GM12878 (cell line): Measurements from ENCODE around the gene SSBP4. TPM values are rescaled to one million over a fixed set of nuclear protein-coding genes. Genes with fewer than 3 reads are reported as not detected.

ENCODE experiments used
- ATAC-seq: fragments of 200-7000 bp; cut with Tn5 transposase; 3 replicates; pipeline ENCODE4 v1.9.1; 2020; ENCODE audit warnings: mild to moderate bottlenecking, moderate library complexity
- BruUV-seq: library from RNA; stranded (reverse); fragments of 400-500 nt; replicated peaks from 2 replicates; lab custom pipeline; 2021; lab: Mats Ljungman, UMichigan
- CTCF ChIA-PET: fragments of 300-600 bp; sonication (Branson Sonifier 250); formaldehyde crosslinking; extraction: SDS; loops from one replicate; lab custom pipeline; 2021; ENCODE audit warnings: inconsistent platforms; lab: Yijun Ruan, JAX
- POLR2A ChIA-PET: fragments of 350-600 bp; formaldehyde crosslinking; extraction: SDS; loops from one replicate; lab custom pipeline; 2021; ENCODE audit warnings: inconsistent platforms; lab: Charles Lee
- RAD21 ChIA-PET: fragments of 300-600 bp; sonication (Branson Sonifier 250); formaldehyde crosslinking; loops from one replicate; lab custom pipeline; 2023; ENCODE audit warnings: antibody characterized with exemption; ENCODE audit not compliant: unreplicated experiment; lab: Charles Lee
- SMC1A ChIA-PET: fragments of 300-600 bp; sonication (Branson Sonifier 250); formaldehyde crosslinking; loops from one replicate; lab custom pipeline; 2023; ENCODE audit not compliant: unreplicated experiment, uncharacterized antibody; lab: Charles Lee
- DNase-seq: peaks from one replicate; pipeline ENCODE4 v3.0.0-alpha.2; 2011; ENCODE audit warnings: low read depth, low spot score
- FAIRE-seq: peaks from 3 replicates; lab custom pipeline; 2011; peaks lifted over from hg19 to GRCh38; lab: Jason Lieb, UNC
- H2AFZ ChIP-seq: 2 replicates; pipeline ENCODE4 v1.6.0; 2011; ENCODE audit warnings: low read depth, low read length, control low read depth; ENCODE audit not compliant: control insufficient read depth
- H3K27ac ChIP-seq: 2 replicates; pipeline ENCODE4 v1.5.1; 2011; ENCODE audit warnings: control low read depth; ENCODE audit not compliant: control insufficient read depth, insufficient read depth
- H3K27me3 ChIP-seq, 2 experiments: replicated peaks in 1 of 2; 2 replicates each; pipeline versions ENCODE4 v1.6.0 to v1.6.1; 2011; ENCODE audit warnings: low read length in 1 of 2; ENCODE audit not compliant: control insufficient read depth in 2 of 2, insufficient read depth in 2 of 2
- H3K36me3 ChIP-seq, 2 experiments: 2 replicates each; pipeline ENCODE4 v1.5.1; 2011; ENCODE audit warnings: low read length in 1 of 2; ENCODE audit not compliant: control insufficient read depth in 2 of 2, insufficient read depth in 2 of 2
- H3K4me1 ChIP-seq: 2 replicates; pipeline ENCODE4 v1.6.1; 2011; ENCODE audit warnings: mild to moderate bottlenecking, low read length, moderate library complexity, mixed read lengths; ENCODE audit not compliant: control insufficient read depth, insufficient read depth
- H3K4me2 ChIP-seq: 2 replicates; pipeline ENCODE4 v1.6.0; 2011; ENCODE audit warnings: control low read depth; ENCODE audit not compliant: control insufficient read depth, insufficient read depth
- H3K4me3 ChIP-seq: fragments of 200-600 bp; sonication (generic); 2 replicates; pipeline ENCODE4 v1.5.1; 2016
- H3K79me2 ChIP-seq: 2 replicates; pipeline ENCODE4 v1.6.0; 2011; ENCODE audit warnings: low read length; ENCODE audit not compliant: control insufficient read depth, insufficient read depth
- H3K9ac ChIP-seq: 2 replicates; pipeline ENCODE4 v1.8.0; 2011; ENCODE audit warnings: low read length, control low read depth, mixed read lengths; ENCODE audit not compliant: control insufficient read depth, insufficient read depth
- H3K9me3 ChIP-seq: replicated peaks from 3 replicates; pipeline ENCODE4 v1.5.1; 2011; ENCODE audit warnings: mild to moderate bottlenecking, low read length; ENCODE audit not compliant: control insufficient read depth, insufficient read depth
- H4K20me1 ChIP-seq: 2 replicates; pipeline ENCODE4 v1.6.0; 2011; ENCODE audit not compliant: control insufficient read depth, insufficient read depth
- ATF7 ChIP-seq: fragments of 450-650 bp; IDR thresholded peaks from 2 replicates; pipeline ENCODE4 v1.6.1; 2016; ENCODE audit warnings: low read depth, mild to moderate bottlenecking
- BCL3 ChIP-seq: IDR thresholded peaks from 2 replicates; pipeline ENCODE4 v1.6.1; 2011; ENCODE audit warnings: borderline replicate concordance, low read depth, mild to moderate bottlenecking, moderate library complexity, low read length; ENCODE audit not compliant: insufficient read depth, poor library complexity, severe bottlenecking
- BMI1 ChIP-seq: fragments of 450-650 bp; IDR thresholded peaks from 2 replicates; pipeline ENCODE4 v1.6.1; 2016; ENCODE audit warnings: mild to moderate bottlenecking, moderate library complexity, borderline replicate concordance
- EP300 ChIP-seq, 2 experiments: fragments of 150-350 bp in 1 of 2; IDR thresholded peaks; 2 replicates each; pipeline ENCODE4 v1.6.1; 2011 to 2012; ENCODE audit warnings: low read depth in 2 of 2, low read length in 2 of 2, borderline replicate concordance in 1 of 2, improper control_type of control experiment in 1 of 2, inconsistent platforms in 1 of 2; ENCODE audit not compliant: control insufficient read depth in 1 of 2
- JUNB ChIP-seq: IDR thresholded peaks from 2 replicates; pipeline ENCODE4 v1.6.1; 2016; ENCODE audit warnings: antibody characterized with exemption, mild to moderate bottlenecking
- MAX ChIP-seq: IDR thresholded peaks from 2 replicates; pipeline ENCODE4 v1.6.1; 2012; ENCODE audit warnings: low read depth, low read length, improper control_type of control experiment
- MLLT1 ChIP-seq: fragments of 450-650 bp; IDR thresholded peaks from 2 replicates; pipeline ENCODE4 v1.6.1; 2016; ENCODE audit warnings: mild to moderate bottlenecking
- NFYA ChIP-seq: IDR thresholded peaks from 2 replicates; pipeline ENCODE4 v1.6.1; 2011; ENCODE audit warnings: low read depth, mild to moderate bottlenecking, low read length, improper control_type of control experiment, borderline replicate concordance
- POLR2A ChIP-seq: IDR thresholded peaks from 2 replicates; pipeline ENCODE4 v1.6.1; 2011; ENCODE audit warnings: low read depth, mild to moderate bottlenecking, low read length
- SMC3 ChIP-seq: IDR thresholded peaks from 2 replicates; pipeline ENCODE4 v1.6.1; 2011; ENCODE audit warnings: low read length, improper control_type of control experiment, borderline replicate concordance
- SP1 ChIP-seq: IDR thresholded peaks from one replicate; pipeline ENCODE4 v1.6.1; 2011; ENCODE audit warnings: low read depth, low read length
- SPI1 ChIP-seq: IDR thresholded peaks from 2 replicates; pipeline ENCODE4 v1.6.1; 2011; ENCODE audit warnings: low read depth, mild to moderate bottlenecking, low read length, moderate library complexity, borderline replicate concordance; ENCODE audit not compliant: insufficient read depth
- TARDBP ChIP-seq: IDR thresholded peaks from 2 replicates; pipeline ENCODE4 v1.6.1; 2016; ENCODE audit warnings: borderline replicate concordance
- TCF12 ChIP-seq: IDR thresholded peaks from 2 replicates; pipeline ENCODE4 v1.6.1; 2011; ENCODE audit warnings: low read depth, mild to moderate bottlenecking, low read length
- WGBS: methylation state at CpG from one replicate; pipeline ENCODE4 v1.1.6; 2016; ENCODE audit warnings: low lambda C conversion rate; ENCODE audit not compliant: insufficient replicate concordance, insufficient coverage; ENCODE audit errors: missing lambda C conversion rate; 5-methylcytosine and 5-hydroxymethylcytosine counted together
- in situ Hi-C: fragments of 300-500 bp; cut with MboI; formaldehyde crosslinking; loops from 9 replicates; pipeline ENCODE4 v1.14.3; 2018; ENCODE audit warnings: mixed read lengths
- intact Hi-C: fragments of 100-400 bp; cut with micrococcal nuclease; formaldehyde crosslinking; loops from one replicate; pipeline ENCODE4 v1.14.2; 2022; ENCODE audit not compliant: unreplicated experiment
- polyA plus RNA-seq, 11 experiments: library from polyadenylated mRNA; depleted of rRNA in 4 of 11; unstranded in 6 of 11; stranded (reverse) in 5 of 11; fragments of >200 nt; fragmentation: Nextera tagmentation in 4 of 11; fragmentation: Illumina TruSeq in 1 of 11; extraction: Ambion mirVana in 4 of 11; extraction: Trizol in 1 of 11; gene quantifications; 1 replicate in 1 of 11; 2 replicates in 10 of 11; pipeline versions ENCODE4 v1.2.1 to v1.2.3, GENCODE V29; 2011 to 2016; ENCODE audit warnings: inconsistent platforms in 2 of 11, missing spikeins in 2 of 11, low read depth in 1 of 11
- total RNA-seq, 4 experiments: library from RNA; depleted of rRNA in 3 of 4; stranded (reverse); fragments of >200 nt in 3 of 4; fragmentation: Illumina TruSeq in 1 of 4; extraction: Trizol in 1 of 4; gene quantifications; 2 replicates each; pipeline versions ENCODE4 v1.2.1 to v1.2.3, GENCODE V29; 2013 to 2021

Gene SSBP4
- total and polyA plus RNA-seq, 10 of the 15 experiments (the other 5 are each of a cell fraction or from before 2014, with no cell fraction given), result 0.37 to 150 (median 38.9) TPM

- POLR2A ChIA-PET, result no interaction called here
Measured at GRCh38 chr19:18465214-18465963, 46.2 kb downstream of the SSBP4 start.

GRCh38 chr19:18465964-18466339, 46.8 kb downstream of the SSBP4 start:
- Histone ChIP-seq H3K36me3 (peaks cover 9 to 48% of the 10 kb centered on the region in 2 experiments; a peak in 3 of 4 replicates), H3K79me2 (no peaks in the 10 kb centered on the region; the same call in 1 of the 2 replicates), H3K4me3 (no peak overlapping the region), H4K20me1 (peaks cover 7% of the 10 kb centered on the region), H3K4me2 (no peak overlapping the region), H3K9ac (no peak overlapping the region), H3K27ac (no peak overlapping the region), H3K4me1 (no peaks in the 10 kb centered on the region), H2AFZ (no peak overlapping the region), H3K9me3 (no peaks in the 10 kb centered on the region), H3K27me3 (no peaks in the 10 kb centered on the region)
- POLR2A ChIA-PET, result no interaction called here
- CTCF ChIA-PET, result no interaction called here
- SMC1A ChIA-PET, result no interaction called here
- no peak for ATAC-seq
- in situ Hi-C loops (loop anchor here (25.0 kb wide), 1 partner anchor 396 kb away; no protein-coding TSS in a partner anchor), intact Hi-C loops (no loop called here)
- BruUV-seq, result no TSS peak
- 98% methylated on average over 6 of the region's 6 CpGs for WGBS
- no peak for DNase-seq
- no peak for FAIRE-seq
- RAD21 ChIA-PET, result interaction anchor here (0.6 kb wide), 1 partner anchor 53 kb away, joined by 5 read pairs; no protein-coding TSS in a partner anchor
- no peak for TF ChIP-seq BMI1
- TF ChIP-seq TARDBP, result no peak
- TF ChIP-seq EP300 (IDR thresholded peaks at IDR 0.05; ENCODE audit: borderline replicate concordance in 1 of 2, control insufficient read depth in 1 of 2, low read depth in 2 of 2, low read length in 2 of 2), result no peak
- TF ChIP-seq MLLT1, result no peak
- TF ChIP-seq SP1, result no peak
- TF ChIP-seq NFYA, result no peak
- TF ChIP-seq SPI1, result no peak
- no peak for TF ChIP-seq BCL3
- no peak for TF ChIP-seq JUNB
- TF ChIP-seq MAX, result no peak
- no peak for TF ChIP-seq TCF12
- TF ChIP-seq ATF7, result no peak

More at GRCh38 chr19:18465214-18465963, 46.2 kb downstream of the SSBP4 start:
- no peaks in the 10 kb centered on the region; the same call in 1 of the 2 replicates for H3K79me2 ChIP-seq
- FAIRE-seq (no peak), ATAC-seq (no peak), DNase-seq (no peak)
- H3K4me3 ChIP-seq, result no peak overlapping the region
- ChIA-PET CTCF (interaction anchor here (0.7 to 1.8 kb wide), 3 partner anchors 13 to 77 kb away, joined by 3 read pairs; no protein-coding TSS in a partner anchor), RAD21 (no interaction called here), SMC1A (interaction anchor here (1.1 kb wide), 1 partner anchor 14 kb away, joined by 4 read pairs; no protein-coding TSS in a partner anchor)
- H4K20me1 ChIP-seq, result peaks cover 7% of the 10 kb centered on the region
- no peaks in the 10 kb centered on the region for H3K27me3 ChIP-seq
- in situ Hi-C loops (loop anchor here (25.0 kb wide), 1 partner anchor 397 kb away; no protein-coding TSS in a partner anchor), intact Hi-C loops (no loop called here)
- peaks cover 7 to 50% of the 10 kb centered on the region in 2 experiments; a peak in 3 of 4 replicates for H3K36me3 ChIP-seq
- H3K4me2 ChIP-seq, result no peak overlapping the region
- H3K9me3 ChIP-seq, result no peaks in the 10 kb centered on the region
- no peak overlapping the region for H3K27ac ChIP-seq
- TF ChIP-seq POLR2A (peak; percentile 32; the same call in 1 of the 2 replicates), SMC3 (no peak)
- H2AFZ ChIP-seq, result no peak overlapping the region
- H3K4me1 ChIP-seq, result no peaks in the 10 kb centered on the region
- BruUV-seq, result no TSS peak
- 96% methylated on average over 30 of the region's 30 CpGs for WGBS
- H3K9ac ChIP-seq, result no peak overlapping the region
